Activated CD8-positive, alpha-beta memory T cell treated with anti-CD3 and anti-CD28 coated beads for 1 hour (primary cell): ENCODE measurements around the gene AQP12A.
"Not testable (repeated sequence)": the region's sequence is repeated elsewhere in the genome, so short reads cannot be mapped to it uniquely, and the experiment has no call there.

Experiments
- DNase-seq, 2 donors: peaks; one replicate each; pipeline ENCODE4 v3.0.0-alpha.2; 2020; ENCODE audit warnings: low read depth in 1 of 2; ENCODE audit errors: extremely low read depth in 1 of 2

Gene AQP12A

DNA sequence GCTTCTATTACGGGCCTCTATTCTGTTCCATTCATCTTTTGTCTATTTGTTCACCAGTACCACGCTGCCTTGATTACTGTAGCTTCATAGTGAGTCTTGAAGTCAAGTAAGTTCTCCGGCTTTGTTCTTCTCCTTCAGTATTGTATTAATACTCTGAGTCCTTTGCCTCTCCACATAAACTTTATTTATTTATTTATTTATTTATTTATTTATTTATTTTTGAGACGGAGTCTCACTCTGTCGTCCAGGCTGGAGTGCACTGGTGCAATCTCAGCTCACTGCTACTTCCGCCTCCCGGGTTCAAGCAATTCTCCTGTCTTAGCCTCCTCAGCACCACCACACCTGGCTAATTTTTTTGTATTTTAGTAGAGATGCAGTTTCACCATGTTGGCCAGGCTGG, 31.8 kb upstream of the AQP12A start:
- DNase-seq, result not testable (repeated sequence)

DNA sequence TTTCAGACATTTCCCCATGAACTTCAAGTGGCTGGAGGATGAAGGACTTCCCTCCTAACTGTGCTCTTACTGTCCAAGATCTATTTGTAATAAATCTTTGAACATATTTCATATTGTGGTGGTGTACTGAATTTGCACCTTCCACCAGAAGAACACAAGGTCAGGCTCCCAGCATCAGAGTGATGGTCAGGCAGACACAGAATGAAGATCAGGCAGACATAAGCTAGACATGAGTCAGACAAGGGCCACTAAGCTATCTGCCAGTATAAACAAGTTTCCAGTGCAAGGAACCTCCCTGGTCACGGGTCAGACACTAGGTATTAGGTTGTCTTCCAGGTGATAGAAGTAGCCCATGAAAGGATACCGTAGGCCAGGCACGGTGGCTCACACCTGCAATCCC, 29.0 kb upstream of the AQP12A start:
- no peak for DNase-seq

DNA sequence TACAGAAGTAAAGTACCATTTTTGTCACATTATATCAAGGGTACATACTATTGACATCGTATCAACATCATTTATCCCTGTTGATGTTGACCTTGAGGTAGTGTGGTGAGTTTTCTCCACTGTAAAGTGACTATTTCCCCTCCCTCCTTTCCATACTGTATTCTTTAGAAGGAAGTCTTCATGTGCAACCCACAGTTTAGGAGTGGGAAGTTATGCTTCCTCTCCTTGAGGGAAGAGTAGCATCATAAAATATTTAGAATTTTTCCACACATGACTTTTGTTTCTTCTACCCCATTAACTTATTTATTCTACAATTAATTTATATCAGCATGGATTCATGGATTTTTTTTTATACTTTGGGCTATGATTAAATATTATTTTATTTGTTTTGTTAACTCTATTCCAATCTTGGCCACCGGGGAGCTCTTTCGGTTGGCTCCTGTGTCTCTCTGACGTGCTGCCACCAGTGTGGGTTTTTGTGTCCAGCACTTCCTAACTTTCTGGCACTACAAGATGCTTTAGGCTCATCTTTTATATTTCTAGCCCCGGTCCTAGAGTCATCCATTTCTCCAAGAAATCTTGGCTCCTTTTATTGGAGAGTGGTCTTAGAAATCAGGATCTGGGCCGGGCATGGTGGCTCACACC, 28.0 kb upstream of the AQP12A start:
- no peak for DNase-seq

DNA sequence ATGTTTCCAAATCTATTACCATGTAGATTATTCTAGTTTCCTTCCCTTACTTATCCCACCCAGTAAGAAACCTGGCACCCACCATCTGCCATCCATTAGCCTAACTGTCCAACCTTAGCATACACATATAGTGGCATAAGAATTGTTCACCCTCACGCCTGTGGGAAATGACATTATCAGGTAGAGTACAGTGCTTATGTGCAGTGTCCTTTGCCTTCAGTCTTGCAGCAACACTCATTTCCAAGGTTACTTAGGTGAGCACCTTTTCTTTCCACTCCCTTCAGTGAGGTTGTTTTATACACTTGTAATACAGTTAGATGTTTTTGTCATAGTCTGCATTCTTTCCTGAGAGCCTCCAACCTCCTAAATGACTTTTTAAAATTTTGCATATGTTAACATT, 27.0 kb upstream of the AQP12A start:
- no peak for DNase-seq

DNA sequence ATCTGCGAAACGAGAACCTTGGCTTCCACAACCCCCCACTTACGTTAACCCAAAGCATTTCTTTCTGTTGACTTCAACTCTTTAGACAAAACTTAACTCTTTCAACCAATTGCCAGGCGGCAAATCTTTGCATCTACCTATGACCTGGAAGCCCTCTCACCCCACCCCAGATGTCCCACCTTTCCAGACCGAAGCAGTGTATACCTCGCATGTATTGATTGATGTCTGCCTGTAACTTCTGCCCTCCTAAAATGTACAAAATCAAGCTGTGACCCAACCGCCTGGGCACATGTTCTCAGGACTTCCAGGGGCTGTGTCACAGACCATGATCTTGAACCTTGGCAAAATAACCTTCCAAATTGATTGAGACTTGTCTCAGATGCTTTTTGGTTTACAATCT, 21.3 kb upstream of the AQP12A start:
- DNase-seq, result no peak

DNA sequence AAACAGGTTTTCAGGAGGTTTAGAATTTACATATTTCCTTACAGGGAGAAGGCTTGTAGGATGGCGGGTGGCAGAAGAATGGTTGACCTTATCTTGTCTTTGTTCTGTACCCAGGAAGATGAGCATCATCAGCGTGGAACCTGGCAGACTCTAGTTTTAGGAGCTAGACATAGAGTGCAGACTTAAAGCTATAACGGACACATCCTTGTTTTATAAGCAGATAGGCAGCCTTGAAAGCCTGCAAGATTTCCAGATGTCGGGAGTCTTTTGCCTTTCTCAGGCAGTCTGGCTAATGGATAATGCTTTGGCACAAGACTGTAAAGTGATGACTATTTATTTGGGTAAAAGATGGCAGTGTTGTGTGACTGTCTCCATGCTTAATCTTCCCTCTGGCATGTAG, 20.7 kb upstream of the AQP12A start:
- DNase-seq, result no peak

DNA sequence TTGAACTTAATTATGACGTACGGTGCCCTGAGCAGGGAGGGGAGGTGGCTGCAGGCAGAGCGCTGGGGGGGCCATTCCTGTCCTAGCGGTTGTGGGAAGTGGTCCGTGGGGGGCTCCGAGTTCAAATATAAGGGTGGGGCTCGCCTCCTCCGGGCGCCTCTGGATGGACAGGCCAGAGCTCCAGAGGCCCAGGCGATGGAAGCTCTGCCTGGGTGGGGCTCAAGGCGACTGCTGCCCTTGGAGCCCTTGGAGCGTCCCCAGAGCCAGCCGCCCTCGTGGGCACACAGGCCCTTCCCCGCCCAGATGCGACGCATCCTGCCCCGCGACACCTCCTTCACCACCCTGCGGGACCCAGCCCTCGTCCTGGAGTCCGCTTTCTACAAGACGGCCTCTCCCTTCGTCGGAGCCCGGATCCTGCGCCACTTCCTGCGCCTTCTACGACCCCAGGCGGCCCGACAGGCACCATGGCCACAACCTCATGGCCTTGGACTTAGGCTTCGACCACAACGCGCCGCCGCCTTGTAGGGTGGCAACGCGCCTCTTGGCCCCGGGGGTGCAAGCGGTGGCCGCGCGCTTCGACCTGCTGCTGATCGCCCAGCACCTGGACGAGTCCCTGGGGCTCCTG, 19.5 kb upstream of the AQP12A start:
- no peak for DNase-seq

DNA sequence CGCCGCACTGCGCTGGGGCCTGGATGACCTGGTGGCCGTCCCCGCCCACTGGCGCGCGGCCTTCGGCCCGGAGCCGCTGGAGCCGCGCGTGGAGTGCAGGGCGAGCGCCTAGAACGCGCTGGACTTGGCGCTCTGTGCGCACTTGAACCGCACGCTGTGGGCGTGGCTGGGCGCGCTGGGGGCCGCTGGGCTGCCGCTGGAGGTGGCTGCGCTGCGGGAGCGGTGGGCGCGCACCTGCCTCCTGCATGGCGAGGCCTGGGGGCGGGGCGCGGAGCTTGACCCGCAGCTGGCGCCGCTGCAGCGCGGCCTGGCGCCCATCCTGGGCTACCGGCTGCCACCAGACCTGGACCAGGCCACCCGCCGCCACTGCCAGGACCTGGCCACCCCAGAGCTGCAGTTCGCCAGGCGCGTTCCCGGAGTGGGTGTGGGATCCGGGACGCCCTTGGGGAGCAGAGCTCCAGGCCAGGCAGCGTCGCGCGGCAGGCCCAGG, 18.9 kb upstream of the AQP12A start:
- DNase-seq, result no peak

DNA sequence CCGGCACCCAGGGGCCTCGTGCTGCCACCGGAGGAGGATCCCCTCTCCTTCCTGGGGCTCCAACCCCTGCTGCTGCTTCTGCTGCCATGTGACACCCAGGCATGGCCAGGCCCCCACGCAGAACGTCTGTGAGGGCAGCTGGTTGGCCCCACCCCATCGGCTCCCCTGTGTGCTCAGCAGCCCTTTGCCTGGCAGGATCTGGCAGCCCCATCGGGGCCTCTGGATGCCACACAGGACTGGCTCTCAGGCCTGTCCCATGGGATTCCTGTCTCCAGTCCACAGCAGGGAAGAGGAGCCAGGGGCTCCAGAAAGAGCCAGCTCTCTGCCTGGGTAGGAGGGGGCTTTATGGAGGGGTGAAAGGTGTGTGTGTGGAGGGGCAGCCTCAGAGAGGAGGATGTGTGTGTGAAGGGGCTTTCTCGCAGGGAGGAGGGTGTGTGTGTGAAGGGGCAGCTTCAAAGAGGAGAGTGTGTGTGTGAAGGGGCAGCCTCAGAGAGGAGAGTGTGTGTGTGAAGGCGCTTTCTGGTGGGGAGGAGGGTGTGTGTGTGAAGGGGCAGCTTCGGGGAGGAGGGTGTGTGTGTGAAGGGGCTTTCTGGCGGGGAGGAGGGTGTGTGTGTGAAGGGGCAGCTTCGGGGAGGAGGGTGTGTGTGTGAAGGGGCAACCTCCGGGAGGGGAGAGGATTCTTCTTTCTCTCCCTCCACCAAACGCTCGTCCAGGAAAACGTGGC, 17.0 kb upstream of the AQP12A start:
- DNase-seq, result not testable (repeated sequence)

DNA sequence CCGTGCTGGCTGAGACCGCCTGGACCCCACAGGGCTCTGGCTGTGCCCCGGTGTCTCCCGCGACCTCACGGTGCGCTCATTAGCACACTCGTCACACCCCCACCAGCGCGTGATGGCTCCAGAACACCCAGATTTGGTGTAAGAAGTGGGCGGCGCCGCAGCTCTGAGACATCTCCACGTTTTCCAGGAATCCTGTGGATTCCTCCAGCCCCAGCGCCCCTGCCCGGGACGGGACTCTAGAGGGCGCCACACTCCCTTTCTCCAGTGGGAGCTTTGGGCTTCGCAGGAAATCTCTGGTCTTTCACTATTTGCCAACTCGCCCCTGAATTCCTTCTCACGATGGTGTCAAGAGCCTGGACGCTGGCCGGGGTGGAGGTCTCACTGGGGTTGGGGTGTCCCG, 16.3 kb upstream of the AQP12A start:
- DNase-seq, result not testable (repeated sequence)

DNA sequence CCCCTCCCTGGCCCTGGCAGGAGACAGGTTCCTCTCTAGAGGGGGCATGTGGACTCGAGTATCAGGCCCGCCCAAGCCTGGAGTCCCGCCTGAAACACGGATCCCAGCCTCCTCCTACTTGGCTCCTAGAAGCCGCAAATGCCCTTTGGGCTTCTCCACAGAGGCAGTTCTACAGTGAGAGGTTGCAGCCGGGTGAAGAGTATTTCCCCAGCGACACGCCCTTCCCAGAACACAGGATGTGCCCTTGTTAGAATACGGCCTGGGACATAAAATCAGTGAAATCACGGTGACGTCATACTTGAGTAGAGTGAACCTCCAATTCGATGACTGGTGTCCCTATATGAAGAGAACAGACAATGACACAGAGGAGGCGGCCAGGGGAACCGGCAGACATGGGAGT, 13.6 kb upstream of the AQP12A start:
- not testable (repeated sequence) for DNase-seq

DNA sequence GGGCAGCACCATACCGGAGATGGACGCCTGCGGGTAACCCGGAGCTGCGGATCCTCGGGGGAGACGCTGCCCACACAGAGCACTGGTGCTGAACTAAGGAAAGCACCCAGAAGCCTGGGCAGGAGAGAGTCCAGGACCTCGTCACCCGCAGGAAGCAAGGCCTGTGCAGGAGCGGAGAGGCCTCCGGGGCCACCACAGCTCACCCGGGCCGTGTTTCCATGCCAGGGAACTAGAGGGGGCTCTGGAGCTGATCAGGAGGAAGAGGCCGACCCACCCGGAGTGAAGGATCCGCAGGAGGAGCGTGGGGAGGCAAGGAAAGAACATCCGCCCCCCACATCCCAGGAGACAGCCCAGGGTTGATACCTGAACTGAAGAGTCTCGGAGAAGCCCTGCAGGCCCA, 12.8 kb upstream of the AQP12A start:
- not testable (repeated sequence) for DNase-seq

DNA sequence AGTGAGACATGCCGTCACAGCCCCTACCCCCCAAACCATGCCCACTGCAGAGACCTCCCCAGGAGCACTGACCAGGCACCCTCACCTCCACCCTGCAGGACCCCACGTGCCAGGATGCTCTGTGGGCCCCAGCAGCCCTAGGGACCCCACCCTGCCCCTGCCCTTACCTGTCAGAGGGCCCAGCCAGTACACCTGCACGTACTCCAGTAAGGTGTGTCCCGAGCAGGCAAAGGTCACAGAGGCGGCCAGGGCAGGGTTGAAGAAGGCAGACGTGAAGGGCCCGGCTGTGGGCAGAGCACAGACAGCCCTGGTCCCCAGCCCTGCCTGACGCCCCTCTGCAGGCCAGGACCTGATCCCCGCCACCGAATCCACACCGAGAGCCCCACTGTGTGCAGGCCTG, 11.5 kb upstream of the AQP12A start:
- DNase-seq, result not testable (repeated sequence)

DNA sequence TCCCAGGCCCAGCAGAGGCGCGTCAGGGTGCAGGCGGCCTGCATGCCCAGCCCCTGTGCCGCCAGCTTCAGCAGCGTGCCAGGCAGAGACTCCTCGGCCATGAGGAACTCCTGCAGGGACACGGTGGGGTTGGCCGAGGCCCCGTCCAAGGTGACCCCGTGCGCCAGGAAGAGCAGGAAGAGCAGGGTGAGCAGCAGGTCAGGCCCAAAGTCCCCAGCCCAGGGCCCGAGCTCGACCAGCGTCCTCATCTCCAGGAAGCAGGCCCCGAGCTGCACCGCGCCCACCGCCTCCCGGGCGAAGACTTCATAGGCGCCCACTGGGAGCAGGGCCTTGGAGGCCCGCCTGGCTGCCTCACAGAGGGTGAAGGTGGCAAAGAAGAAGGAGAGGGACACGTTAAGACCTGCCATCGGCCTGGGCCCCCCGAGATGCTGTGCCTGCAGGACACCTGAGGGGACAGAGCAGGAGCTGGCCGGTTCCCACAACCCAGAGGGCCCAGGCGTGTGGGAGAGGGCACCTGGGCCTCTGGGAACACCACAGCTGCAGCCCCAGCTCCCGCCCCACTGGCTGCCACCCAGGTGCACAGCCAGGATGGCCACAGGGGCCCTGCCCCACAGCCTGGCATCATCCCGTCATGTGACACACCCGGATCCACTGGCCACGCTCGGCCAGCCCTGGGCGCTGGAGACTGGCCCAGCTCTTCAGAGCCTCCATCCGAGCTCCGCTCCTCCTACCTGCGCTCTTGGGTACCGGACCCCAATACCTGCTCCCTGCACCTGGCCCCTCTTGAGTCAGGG, 9.0 kb upstream of the AQP12A start, which contains the start of gene AQP12B:
AQP12B (minus strand) TSS at position 455 of the 794 bp plus-strand sequence; CDS start at position 407, 48 bp downstream.
- not testable (repeated sequence) for DNase-seq

DNA sequence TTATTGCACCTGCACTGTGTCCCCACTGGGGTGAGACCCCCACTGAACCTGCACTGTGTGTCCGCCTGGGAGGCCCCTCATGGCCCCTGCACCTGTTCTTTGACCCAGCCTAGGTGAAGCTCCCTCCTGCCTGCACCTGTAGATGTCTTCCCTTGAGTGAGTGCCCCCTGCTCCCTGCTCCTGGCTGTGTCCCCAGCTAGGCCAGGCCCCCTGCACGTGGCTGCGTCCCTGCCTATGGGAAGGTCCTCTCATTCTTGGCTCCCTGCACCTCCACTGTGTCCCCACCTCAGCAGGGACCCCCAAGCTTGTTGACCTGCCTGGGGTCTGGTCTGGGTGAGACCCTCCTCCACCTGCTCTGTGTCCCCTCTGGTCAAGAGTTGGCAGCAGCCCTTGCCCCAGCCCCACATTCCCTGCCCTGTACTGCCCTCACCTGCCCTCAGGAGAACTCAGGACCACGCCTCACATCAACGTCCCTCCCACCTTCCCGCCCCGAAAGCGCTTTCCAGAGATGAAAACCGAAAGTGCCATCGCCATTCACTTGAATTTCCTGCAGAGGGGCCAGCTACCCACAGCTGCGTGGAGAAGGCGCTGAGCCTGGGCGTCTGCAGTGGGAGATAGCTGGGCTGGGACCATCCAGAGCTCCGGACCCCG, 8.2 kb upstream of the AQP12A start:
- not testable (repeated sequence) for DNase-seq

DNA sequence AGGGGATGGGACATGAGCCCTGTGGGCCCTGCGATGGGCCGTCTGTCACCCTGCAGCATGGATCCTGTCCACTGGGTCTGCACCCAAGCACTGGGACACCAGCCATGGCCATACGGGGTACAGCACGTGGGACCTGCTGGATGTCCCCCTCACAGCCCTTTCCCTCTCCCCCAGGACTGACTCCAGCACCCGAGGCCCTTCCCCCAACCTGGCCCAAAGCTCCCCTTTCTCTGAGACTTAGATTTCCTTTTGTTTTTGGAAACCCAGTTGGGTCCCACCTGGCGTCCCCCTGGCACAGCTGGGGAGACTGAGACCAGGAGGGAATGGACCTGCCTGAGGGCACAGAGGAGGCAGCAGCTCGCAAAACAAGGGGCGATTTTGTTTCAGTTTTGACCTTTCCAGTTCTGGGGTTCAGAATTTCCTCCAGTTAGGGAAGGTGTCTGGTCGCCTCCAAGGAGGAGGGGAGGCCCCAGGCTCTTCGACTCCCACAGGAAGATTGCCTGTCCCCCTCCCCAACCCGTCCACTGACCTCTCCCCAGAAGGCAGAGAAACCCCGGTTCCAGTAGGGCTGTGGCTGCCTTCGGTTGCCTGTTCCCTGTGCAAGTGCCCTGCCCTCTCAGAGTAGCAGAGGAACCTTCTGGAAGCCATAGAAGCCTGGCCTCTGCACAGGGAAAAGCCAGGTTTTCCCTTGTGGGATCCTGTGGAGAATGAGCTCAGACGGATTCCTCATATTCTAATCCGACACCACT, 7.5 kb upstream of the AQP12A start:
- not testable (repeated sequence) for DNase-seq

DNA sequence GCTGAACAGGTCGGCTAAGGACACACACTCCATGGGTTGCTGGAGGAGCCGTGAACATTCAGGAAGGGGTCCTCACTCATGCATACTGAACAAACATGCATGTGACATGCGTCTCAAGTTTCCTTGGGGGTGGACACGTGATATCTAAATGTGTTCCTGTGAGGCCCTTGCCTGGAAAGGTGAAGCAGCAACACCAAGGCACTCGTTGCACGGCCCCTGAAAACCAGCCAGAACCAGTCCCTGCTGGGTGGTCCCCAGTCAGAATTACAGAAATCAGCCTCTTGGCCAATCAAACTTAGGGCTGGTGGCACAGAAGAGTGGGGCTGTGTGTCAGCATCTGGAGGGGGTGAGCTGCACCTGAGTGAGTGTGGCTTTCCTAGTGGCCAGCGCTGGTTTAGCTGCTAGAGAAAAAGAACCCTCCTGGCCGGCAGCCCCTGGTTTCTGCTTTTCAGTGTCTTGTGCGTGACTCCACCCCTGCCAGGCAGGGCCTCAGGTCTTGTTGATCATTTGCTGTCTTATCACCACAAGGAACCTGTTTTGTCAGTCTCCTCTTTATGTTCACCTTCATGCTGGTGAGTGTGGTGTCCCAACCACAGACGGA, 5.8 kb upstream of the AQP12A start:
- DNase-seq, result no peak

DNA sequence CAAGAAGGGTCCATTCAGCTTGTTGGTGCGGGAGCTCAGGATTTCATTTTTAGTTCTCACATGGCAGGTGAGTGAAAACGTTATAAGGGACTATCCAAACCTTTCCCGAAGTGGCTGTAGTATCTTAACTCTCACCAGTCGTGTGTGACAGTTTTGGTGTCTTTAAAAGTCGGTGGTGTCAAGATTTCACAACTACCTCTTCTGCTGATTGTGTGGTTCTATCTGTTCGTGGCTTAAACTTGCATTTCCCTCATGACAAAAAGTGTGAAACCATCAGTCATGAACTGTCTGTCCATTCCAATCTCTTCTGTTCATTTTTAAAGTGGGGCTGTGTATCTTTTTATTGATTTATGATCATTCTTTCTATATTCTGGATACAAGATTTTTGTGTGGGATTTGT, 5.2 kb upstream of the AQP12A start:
- no peak for DNase-seq

DNA sequence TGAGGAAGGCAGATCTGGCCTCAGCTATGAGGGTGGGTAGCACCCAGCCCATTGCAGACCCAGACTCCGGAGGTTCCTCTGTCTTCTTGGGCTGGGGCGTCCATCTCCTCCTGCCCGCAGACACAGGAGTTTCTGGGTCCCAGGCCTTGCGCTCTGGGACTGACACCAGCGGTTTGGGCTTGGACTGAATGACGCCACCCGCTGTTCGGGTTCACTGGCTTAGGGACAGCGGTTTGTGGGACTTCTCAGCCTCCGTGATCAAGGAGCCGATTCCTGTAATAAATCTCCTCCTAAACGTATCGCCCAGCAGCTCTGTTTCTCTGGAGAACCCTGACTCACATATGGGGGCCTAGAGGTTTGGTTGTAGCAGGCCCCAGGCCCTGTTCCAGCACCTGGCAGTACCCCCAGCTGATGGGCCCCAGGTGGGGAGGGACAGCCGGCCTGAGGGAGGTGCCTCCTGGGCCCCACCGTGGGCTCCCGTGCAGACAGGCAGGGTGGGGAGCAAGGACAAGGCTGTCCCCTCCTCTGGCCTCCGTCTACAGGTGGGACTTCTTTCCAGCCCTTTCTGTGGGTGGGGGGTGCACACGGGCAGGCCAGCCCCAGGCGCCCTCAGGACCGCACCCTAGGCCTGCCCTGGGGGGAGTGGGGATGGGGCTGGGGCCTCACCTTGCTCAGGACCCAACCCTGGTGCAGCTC, 4.5 kb upstream of the AQP12A start:
- DNase-seq, result no peak
